H9 (cell line): Measurements from ENCODE around the gene SLC46A3. TPM values are rescaled to one million over a fixed set of nuclear protein-coding genes. Genes with fewer than 3 reads are reported as not detected.
"Not testable (repeated sequence)": the region's sequence is repeated elsewhere in the genome, so short reads cannot be mapped to it uniquely, and the experiment has no call there.

Source experiments
- DNase-seq: peaks from one replicate; pipeline ENCODE4 v3.0.0-alpha.2; 2017
- H2AFZ ChIP-seq: one replicate; pipeline ENCODE4 v1.6.1; 2013; ENCODE audit warnings: mild to moderate bottlenecking, low read length, control low read depth, moderate library complexity
- H2AK5ac ChIP-seq: 2 replicates; pipeline ENCODE4 v1.6.1; 2013; ENCODE audit warnings: low read length, control low read depth, mixed read lengths; ENCODE audit not compliant: insufficient read length
- H2BK120ac ChIP-seq: one replicate; pipeline ENCODE4 v1.6.1; 2013; ENCODE audit warnings: low read depth, mild to moderate bottlenecking, low read length, control low read depth, inconsistent platforms; ENCODE audit not compliant: poor library complexity, severe bottlenecking
- H2BK12ac ChIP-seq: 2 replicates; pipeline ENCODE4 v1.6.1; 2013; ENCODE audit warnings: low read length, control low read depth, mixed read lengths, low read depth; ENCODE audit not compliant: insufficient read length
- H2BK15ac ChIP-seq: 2 replicates; pipeline ENCODE4 v1.6.1; 2013; ENCODE audit warnings: low read depth, low read length, control low read depth
- H2BK20ac ChIP-seq: one replicate; pipeline ENCODE4 v1.6.1; 2013; ENCODE audit warnings: low read depth, mild to moderate bottlenecking, low read length, control low read depth, inconsistent platforms; ENCODE audit not compliant: poor library complexity, severe bottlenecking
- H2BK5ac ChIP-seq: 2 replicates; pipeline ENCODE4 v1.6.1; 2013; ENCODE audit warnings: low read length, control low read depth, mixed read lengths; ENCODE audit not compliant: insufficient read length
- H3K14ac ChIP-seq: 2 replicates; pipeline ENCODE4 v1.6.1; 2013; ENCODE audit warnings: low read length, control low read depth; ENCODE audit not compliant: insufficient read depth
- H3K18ac ChIP-seq: 2 replicates; pipeline ENCODE4 v1.6.1; 2013; ENCODE audit warnings: low read depth, mild to moderate bottlenecking, mixed read lengths, low read length, control low read depth; ENCODE audit not compliant: insufficient read length
- H3K23ac ChIP-seq: 2 replicates; pipeline ENCODE4 v1.6.1; 2013; ENCODE audit warnings: low read length, control low read depth, mixed read lengths, low read depth; ENCODE audit not compliant: insufficient read length
- H3K23me2 ChIP-seq: 2 replicates; pipeline ENCODE4 v1.6.1; 2013; ENCODE audit warnings: low read depth, mild to moderate bottlenecking, mixed read lengths, low read length, control low read depth; ENCODE audit not compliant: insufficient read length, poor library complexity, severe bottlenecking
- H3K27ac ChIP-seq: 2 replicates; pipeline ENCODE4 v1.5.1; 2013; ENCODE audit warnings: low read length, control low read depth, mixed read lengths, low read depth; ENCODE audit not compliant: insufficient read length
- H3K27me3 ChIP-seq: 2 replicates; pipeline ENCODE4 v1.6.1; 2013; ENCODE audit warnings: low read length, control low read depth, inconsistent platforms; ENCODE audit not compliant: insufficient read depth
- H3K4ac ChIP-seq: 2 replicates; pipeline ENCODE4 v1.6.1; 2013; ENCODE audit warnings: low read depth, mild to moderate bottlenecking, control low read depth, inconsistent platforms, low read length, moderate library complexity
- H3K4me1 ChIP-seq: 2 replicates; pipeline ENCODE4 v1.6.1; 2013; ENCODE audit warnings: low read length, control low read depth, inconsistent platforms; ENCODE audit not compliant: insufficient read depth
- H3K4me2 ChIP-seq: 2 replicates; pipeline ENCODE4 v1.6.1; 2013; ENCODE audit warnings: low read length, control low read depth, mixed read lengths; ENCODE audit not compliant: insufficient read length, insufficient read depth
- H3K56ac ChIP-seq: 2 replicates; pipeline ENCODE4 v1.6.1; 2013; ENCODE audit warnings: low read depth, mild to moderate bottlenecking, mixed read lengths, low read length, control low read depth; ENCODE audit not compliant: insufficient read length
- H3K79me1 ChIP-seq: 2 replicates; pipeline ENCODE4 v1.6.1; 2013; ENCODE audit warnings: low read depth, mild to moderate bottlenecking, moderate library complexity, low read length, control low read depth, inconsistent platforms; ENCODE audit not compliant: insufficient read depth, poor library complexity, severe bottlenecking
- H3K79me2 ChIP-seq: 2 replicates; pipeline ENCODE4 v1.6.1; 2013; ENCODE audit warnings: low read length, control low read depth, inconsistent platforms; ENCODE audit not compliant: insufficient read depth
- H3K9ac ChIP-seq: 2 replicates; pipeline ENCODE4 v1.6.1; 2013; ENCODE audit warnings: low read length, control low read depth, mixed read lengths; ENCODE audit not compliant: insufficient read length; ENCODE audit errors: extremely low read depth
- H3K9me3 ChIP-seq: one replicate; pipeline ENCODE4 v1.6.1; 2013; ENCODE audit warnings: low read depth, low read length, inconsistent platforms; ENCODE audit not compliant: control insufficient read depth
- H3T11ph ChIP-seq: one replicate; pipeline ENCODE4 v1.6.1; 2013; ENCODE audit warnings: mild to moderate bottlenecking, low read length, control low read depth, inconsistent platforms
- H4K20me1 ChIP-seq: one replicate; pipeline ENCODE4 v1.6.1; 2013; ENCODE audit not compliant: control insufficient read depth, insufficient read length, insufficient read depth
- H4K5ac ChIP-seq: 2 replicates; pipeline ENCODE4 v1.6.1; 2013; ENCODE audit warnings: low read depth, mild to moderate bottlenecking, mixed read lengths, low read length, control low read depth; ENCODE audit not compliant: insufficient read length
- H4K8ac ChIP-seq: replicated peaks from 2 replicates; pipeline ENCODE4 v1.6.1; 2013; ENCODE audit warnings: low read length, control low read depth, mixed read lengths, low read depth; ENCODE audit not compliant: insufficient read length
- H4K91ac ChIP-seq: 2 replicates; pipeline ENCODE4 v1.6.1; 2013; ENCODE audit warnings: low read depth, mild to moderate bottlenecking, moderate library complexity, mixed read lengths, low read length, control low read depth; ENCODE audit not compliant: insufficient read length
- H3K27ac Mint-ChIP-seq, 3 experiments: 2 replicates in 2 of 3; 3 replicates in 1 of 3; pipeline ENCODE4 v1.8.0; 2020 to 2021; ENCODE audit warnings: mixed read lengths in 3 of 3, mild to moderate bottlenecking in 1 of 3, moderate library complexity in 1 of 3
- H3K27me3 Mint-ChIP-seq: 2 replicates; pipeline ENCODE4 v1.8.0; 2021; ENCODE audit warnings: low read depth, mild to moderate bottlenecking, moderate library complexity, mixed read lengths
- H3K36me3 Mint-ChIP-seq, 3 experiments: 2 replicates in 2 of 3; 3 replicates in 1 of 3; pipeline ENCODE4 v1.8.0; 2020 to 2021; ENCODE audit warnings: low read depth in 3 of 3, mixed read lengths in 3 of 3; ENCODE audit not compliant: insufficient read depth in 1 of 3
- H3K4me1 Mint-ChIP-seq, 2 experiments: 2 replicates each; pipeline ENCODE4 v1.8.0; 2020; ENCODE audit warnings: mixed read lengths in 2 of 2
- H3K4me3 Mint-ChIP-seq, 2 experiments: 2 replicates in 1 of 2; 3 replicates in 1 of 2; pipeline ENCODE4 v1.8.0; 2020 to 2021; ENCODE audit warnings: mild to moderate bottlenecking in 2 of 2, mixed read lengths in 2 of 2, moderate library complexity in 1 of 2
- H3K9me3 Mint-ChIP-seq, 2 experiments: 2 replicates in 1 of 2; 3 replicates in 1 of 2; pipeline ENCODE4 v1.8.0; 2020; ENCODE audit warnings: mild to moderate bottlenecking in 2 of 2, mixed read lengths in 2 of 2, moderate library complexity in 1 of 2
- CTCF ChIP-seq: fragments of 200-600 bp; sonication (generic); conservative IDR thresholded peaks from 3 replicates; pipeline ENCODE4 v1.8.0; 2021; ENCODE audit warnings: antibody characterized with exemption, mild to moderate bottlenecking
- WGBS: extraction: QIAGEN DNeasy Blood & Tissue Kit; methylation state at CpG from one replicate; pipeline ENCODE4 v1.1.7; 2013; ENCODE audit warnings: missing lambda C conversion rate, low lambda C conversion rate, mixed read lengths; ENCODE audit not compliant: insufficient read length; ENCODE audit errors: extremely low coverage; 5-methylcytosine and 5-hydroxymethylcytosine counted together
- total RNA-seq: library from RNA; stranded (reverse); gene quantifications from 2 replicates; pipeline ENCODE4 v1.2.1, GENCODE V29; 2021

The SLC46A3 gene
- total RNA-seq, 1 experiment from 2014 or later, result 0.26 TPM

DNA sequence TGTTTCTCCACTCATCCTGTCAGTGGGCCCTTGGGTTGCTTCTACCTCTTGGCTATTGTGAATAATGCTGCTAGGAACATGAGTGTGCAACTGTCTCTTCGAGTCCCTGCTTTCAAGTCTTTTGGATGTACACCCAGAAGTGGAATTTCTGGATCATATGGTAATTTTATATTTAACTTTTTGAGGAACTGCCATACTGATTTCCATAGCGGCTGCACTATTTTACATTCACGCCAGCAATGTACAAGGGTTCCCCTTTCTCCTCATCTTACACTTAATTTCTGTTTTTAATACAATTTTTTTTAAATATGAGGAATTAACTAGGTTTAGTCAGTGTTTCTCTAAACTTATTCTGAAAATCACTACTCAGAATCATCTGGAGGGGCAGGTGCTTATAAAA lies 24.2 kb upstream of the SLC46A3 start:
- Histone ChIP-seq H3K4ac (no peak overlapping the region), H3K56ac (no peak overlapping the region), H3K18ac (no peak overlapping the region), H2BK20ac (no peak overlapping the region), H2BK12ac (no peak overlapping the region), H3K23ac (no peak overlapping the region), H3T11ph (no peak overlapping the region), H3K23me2 (no peaks in the 10 kb centered on the region), H4K8ac (no peak overlapping the region), H3K79me2 (no peaks in the 10 kb centered on the region), H4K91ac (no peak overlapping the region), H3K27me3 (no peaks in the 10 kb centered on the region), H3K27ac (no peak overlapping the region), H2BK15ac (no peak overlapping the region), H3K14ac (no peak overlapping the region), H4K20me1 (no peaks in the 10 kb centered on the region), H3K9ac (no peak overlapping the region), H3K4me2 (no peak overlapping the region), H3K79me1 (no peaks in the 10 kb centered on the region), H3K4me1 (peaks cover 12% of the 10 kb centered on the region; the same call in 1 of the 2 replicates), H2AFZ (no peak overlapping the region), H2AK5ac (no peak overlapping the region), H2BK5ac (no peak overlapping the region), H2BK120ac (no peak overlapping the region), H3K9me3 (no peaks in the 10 kb centered on the region), H4K5ac (no peak overlapping the region)
- Mint-ChIP-seq H3K9me3 (no peaks in the 10 kb centered on the region), H3K27me3 (no peaks in the 10 kb centered on the region), H3K36me3 (no peaks in the 10 kb centered on the region), H3K4me1 (peaks cover 42 to 49% of the 10 kb centered on the region in 2 experiments), H3K27ac (no peak overlapping the region), H3K4me3 (no peak overlapping the region)
- no peak for TF ChIP-seq CTCF
- DNase-seq, result no peak
- no CpG with 5 or more reads among the region's 3 CpGs for WGBS

DNA sequence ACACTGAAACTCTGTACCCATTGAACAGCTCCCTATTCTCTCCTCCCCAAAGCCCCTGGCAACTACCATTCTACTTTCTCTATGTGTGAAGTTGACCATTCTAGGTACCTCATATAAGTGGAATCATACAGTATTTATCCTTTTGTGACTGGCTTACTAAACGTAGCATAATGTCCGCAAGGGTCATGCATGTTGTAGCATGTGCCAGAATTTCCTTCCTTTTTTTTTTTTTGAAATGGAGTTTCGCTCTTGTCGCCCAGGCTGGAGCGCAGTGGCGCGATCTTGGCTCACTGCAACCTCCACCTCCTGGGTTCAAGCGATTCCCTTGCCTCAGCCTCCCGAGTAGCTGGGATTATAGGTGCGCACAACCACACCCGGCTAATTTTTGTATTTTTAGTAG lies 23.7 kb upstream of the SLC46A3 start:
- not testable (repeated sequence) for H3K27me3 ChIP-seq, H3K14ac ChIP-seq, H2BK15ac ChIP-seq, DNase-seq, H3K18ac ChIP-seq, H3K9me3 Mint-ChIP-seq, H3K79me2 ChIP-seq, H3K36me3 Mint-ChIP-seq, H2BK12ac ChIP-seq, H4K91ac ChIP-seq, H2BK5ac ChIP-seq, H2AFZ ChIP-seq, H4K5ac ChIP-seq, H3K79me1 ChIP-seq, H3K23me2 ChIP-seq, H3K23ac ChIP-seq, H3T11ph ChIP-seq, H3K9ac ChIP-seq, H3K27me3 Mint-ChIP-seq, H3K4ac ChIP-seq, H3K27ac ChIP-seq, H3K4me2 ChIP-seq, H4K8ac ChIP-seq, H3K56ac ChIP-seq, H4K20me1 ChIP-seq, H2BK20ac ChIP-seq, H3K4me3 Mint-ChIP-seq, H3K9me3 ChIP-seq, H2AK5ac ChIP-seq, H2BK120ac ChIP-seq
- H3K4me1 ChIP-seq, result peaks cover 12% of the 10 kb centered on the region; the same call in 1 of the 2 replicates
- no CpG with 5 or more reads among the region's 11 CpGs for WGBS
- Mint-ChIP-seq H3K27ac (peak overlapping the region in 1 of 3 experiments; percentile 11; a peak in 2 of 7 replicates), H3K4me1 (peaks cover 42 to 49% of the 10 kb centered on the region in 2 experiments)
